Eye (tissue), 1 donor: ENCODE data around the gene C2.

Experiments
- DNase-seq: peaks from one replicate; pipeline ENCODE4 v3.0.0-alpha.2; 2015

C2 gene

DNA sequence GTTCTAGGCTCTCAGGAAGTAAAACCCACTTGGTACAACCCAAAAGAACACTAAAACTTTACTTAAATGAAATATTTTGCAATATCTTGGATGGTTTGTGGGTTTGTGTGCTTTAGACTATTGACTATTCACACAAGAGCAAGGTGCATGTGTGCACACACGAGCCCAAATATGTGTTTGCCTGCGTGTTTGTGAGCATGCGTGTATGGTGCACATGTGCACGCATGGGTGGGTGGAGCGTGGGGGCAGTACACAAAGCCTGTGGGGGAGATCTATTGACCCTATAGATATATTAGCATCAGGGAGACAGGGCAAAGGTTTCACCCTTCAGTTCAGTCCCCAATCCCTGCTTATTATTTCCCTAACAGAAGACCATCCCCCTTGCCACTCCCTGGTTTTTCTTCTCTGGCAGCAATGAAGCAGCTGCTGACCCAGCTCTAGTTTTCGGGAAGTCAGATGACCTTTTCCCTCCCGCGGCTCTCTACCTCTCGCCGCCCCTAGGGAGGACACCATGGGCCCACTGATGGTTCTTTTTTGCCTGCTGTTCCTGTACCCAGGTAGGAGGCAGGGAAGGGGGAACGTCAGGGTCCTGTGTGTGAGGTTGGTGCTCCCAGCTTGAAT, at the start of gene C2:
Gene C2 (plus strand): TSS at position 476 of the 621 bp plus-strand sequence. CDS start 36 bp downstream, at position 512.
- DNase-seq: no peak

DNA sequence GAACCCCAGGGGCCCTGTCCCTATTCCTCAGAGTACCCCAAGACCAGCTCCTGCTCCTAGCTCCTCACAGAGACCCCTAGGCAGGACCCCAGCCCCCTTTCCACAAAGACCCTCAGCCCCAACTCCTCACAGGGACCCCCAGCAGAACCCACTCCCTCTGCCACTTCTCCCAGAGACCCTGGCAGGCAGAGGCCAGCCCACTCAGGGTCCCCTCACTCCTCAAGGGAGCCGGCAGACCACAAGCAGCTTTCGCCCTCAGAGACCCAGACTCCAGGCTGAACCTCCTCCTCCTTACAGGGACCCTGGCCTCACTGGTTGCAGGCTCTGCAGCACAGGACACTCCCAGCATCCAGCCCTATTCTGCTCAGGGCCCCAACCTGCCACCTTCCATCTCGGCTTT, 49.3 kb upstream of the C2 start:
- no peak for DNase-seq

DNA sequence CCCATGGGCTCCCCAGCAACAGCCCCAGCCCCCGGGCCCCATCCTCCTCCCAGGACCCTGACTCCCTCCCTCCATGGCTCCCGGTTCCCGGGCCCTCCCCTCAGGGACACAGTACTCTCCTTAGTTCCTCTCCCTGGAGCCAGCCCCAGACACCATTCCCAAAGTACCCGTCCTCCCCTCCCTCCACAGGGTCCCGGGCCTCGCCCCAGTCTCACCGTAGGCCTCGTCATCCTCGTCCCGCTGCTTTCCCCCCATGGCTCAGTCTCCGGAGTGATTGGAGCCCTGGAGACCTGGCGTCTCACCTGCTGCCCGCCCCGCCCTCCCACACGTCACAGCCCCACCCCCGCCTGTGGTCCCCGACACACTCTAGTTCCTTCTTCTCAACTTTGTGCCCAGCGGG, 48.8 kb upstream of the C2 start, which contains the start of gene SLC44A4:
Gene SLC44A4 (minus strand): TSS at position 272 of the 400 bp plus-strand sequence. CDS start 17 bp downstream, at position 255.
- DNase-seq: no peak

DNA sequence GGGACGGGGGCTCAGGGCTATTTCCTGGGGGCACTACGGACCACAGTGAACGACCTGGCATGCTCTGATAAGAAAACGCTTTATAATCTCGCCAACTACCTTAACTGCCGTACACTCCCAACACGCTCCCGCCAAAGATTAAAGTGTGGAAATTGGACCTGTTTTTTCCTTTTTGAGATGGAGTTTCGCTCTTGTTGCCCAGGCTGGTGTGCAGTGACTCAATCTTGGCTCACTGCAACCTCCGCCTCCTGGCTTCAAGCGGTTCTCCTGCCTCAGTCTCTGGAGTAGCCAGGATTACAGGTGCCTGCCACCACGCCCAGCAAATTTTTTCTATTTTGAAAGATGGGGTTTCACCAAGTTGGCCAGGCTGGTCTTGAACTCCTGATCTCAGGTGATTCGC, 48.4 kb upstream of the C2 start:
- no peak for DNase-seq

DNA sequence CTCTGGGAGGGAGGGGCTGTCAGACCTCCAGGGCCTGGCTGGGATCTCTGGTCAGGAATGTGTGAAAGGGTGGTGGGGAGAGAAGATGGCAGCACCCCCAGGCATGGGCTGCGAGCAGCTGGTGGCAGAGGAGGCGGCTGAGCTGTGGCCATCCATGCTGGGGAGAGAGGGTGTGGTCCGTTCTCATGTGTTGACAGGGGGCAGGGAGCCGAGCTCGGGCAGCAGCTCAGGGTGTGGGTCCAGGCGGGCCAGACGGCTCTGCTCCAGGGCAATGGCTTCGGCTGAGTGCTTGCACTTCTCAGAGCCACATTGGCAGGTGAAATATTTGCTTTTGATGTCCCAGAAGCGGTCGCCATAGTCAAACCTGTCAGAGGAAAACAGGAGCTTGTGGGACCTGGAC, 47.6 kb upstream of the C2 start:
- no peak for DNase-seq

DNA sequence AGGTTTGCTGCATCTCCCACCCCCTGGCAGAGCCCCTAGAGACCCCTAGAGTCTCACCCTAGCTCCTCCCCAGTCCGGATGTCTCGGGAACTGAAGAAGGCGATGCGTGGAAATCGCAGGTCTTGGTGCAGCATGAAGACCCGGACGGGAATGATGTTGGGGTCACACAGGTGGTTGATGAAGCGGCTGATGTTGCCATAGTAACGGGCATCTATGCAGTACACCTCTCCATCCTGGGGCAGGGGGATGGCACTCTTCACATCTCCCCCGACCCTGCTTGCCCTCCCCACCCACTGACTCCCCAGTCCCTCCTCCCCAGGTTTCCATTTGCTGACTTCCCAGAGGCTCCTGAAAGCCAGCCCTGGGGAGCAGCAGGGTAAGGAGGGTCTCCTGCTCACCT, 46.9 kb upstream of the C2 start:
- no peak for DNase-seq

DNA sequence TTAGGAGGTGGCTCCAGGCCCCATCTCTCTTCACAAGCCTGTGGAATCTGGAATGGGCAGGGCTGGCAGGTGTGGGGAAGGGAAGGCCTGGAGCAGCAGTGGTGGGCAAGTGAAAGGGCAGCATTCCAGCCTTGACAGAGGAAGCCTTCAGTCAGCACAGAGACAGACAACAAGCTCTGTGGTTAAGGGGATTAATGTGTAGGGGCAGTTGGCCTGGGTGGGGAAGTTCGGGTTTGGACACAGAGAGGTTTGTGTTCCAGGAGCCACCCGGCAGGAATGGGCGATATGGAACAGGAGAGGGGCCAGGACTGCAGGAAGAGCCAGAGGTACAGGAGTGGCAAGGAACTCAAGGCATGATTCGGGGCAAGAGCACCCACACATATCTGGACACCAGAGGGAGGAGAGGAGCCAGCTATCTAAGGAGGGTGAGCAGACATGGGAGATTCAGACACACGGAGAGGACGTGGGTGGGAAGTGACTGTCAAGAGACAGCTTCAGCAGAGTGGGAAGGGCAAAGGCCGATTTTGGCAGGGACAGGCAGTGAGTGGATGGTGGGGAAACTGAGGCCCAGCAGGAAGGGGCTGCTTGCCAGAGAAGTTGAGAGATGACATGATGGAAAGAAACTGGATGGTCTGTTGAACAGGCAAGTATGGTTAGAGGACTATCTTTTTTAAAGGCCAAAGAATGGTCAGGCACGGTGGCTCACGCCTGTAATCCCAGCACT, 46.2 kb upstream of the C2 start:
- DNase-seq: no peak

DNA sequence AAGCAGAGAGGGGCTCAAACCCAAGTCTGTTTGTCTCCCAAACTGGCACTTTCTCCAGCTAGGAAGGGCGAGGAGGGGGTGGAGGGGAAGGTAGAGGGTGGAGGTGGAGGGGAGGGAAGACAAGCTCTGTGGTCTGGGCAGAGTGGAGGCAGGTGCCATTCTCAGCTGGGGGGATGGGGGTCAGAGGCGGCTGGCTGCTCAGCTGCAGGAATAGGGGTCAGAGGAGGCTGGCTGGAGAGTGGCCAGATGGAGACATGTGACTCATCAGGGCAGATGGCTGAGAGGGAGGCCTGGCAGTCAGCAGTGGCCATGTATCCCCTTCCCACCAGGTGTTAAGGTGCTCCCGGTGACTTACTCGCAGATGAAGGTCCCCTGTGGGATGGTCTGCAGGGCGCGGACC, 45.2 kb upstream of the C2 start:
- DNase-seq: no peak

DNA sequence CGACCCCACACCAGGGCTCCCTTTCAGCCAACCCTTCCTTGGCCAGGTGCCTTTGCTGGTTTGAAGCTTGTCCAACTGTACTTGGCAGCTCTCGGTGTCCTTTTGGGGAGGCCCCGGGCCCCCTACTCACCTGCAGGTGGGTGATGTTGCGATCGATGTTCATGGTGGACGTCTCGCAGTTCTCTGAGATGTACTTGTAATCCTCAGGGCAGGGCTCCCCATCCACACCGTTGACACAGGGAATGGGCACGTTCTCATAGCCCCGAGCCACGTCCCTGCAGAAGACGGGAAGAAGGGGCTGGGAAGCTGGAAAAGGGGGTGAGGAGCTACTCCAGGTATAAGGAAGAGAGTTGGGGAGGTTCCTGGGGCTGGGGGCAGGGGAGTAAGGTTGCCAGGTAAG, 43.8 kb upstream of the C2 start:
- DNase-seq: no peak

DNA sequence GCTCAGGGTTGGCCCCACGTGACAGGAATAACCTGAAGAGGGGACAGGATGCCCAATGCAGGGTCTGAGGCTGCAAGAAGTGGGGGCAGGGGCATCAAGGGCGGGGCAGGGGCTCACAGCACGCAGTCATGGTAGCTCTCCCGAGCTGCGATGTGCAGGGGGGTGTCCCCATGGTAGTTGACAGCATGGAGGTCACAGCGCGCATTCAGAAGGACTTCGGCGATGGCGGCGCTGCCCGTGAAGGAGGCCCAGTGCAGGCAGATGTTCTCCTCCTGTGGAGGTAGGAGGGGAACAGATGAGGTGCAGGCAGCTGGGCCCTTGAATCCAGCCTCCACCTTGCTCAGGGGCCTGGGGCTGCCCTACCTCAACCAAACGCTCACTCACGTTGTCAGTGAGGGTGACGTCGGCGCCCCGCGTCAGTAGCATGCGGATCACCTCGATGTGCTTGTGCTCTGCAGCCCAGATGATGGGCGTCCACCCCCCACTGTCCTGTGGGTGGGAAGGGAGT, 42.9 kb upstream of the C2 start:
- no peak for DNase-seq

DNA sequence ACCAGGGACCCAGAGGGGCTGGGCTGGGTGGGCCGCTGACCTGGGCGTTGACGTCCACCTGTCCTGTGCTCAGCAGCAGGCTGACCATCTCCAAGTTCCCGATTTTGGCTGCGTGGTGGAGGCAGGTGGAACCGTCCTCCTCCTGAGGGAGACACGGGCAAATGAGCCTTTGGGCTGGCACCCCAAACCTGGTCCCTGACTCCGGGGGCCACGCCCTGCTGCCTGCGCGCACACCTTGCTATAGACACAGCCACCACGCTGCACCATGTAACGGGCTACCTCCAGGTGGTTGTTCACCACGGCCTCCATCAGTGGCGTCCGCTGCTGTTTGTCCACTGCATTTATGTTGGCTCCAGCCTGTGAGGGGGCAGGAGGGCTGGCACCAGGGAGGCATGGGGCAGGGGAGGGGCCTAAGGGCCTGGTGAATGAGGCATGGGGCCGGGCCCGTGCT, 41.0 kb upstream of the C2 start:
- DNase-seq: no peak

DNA sequence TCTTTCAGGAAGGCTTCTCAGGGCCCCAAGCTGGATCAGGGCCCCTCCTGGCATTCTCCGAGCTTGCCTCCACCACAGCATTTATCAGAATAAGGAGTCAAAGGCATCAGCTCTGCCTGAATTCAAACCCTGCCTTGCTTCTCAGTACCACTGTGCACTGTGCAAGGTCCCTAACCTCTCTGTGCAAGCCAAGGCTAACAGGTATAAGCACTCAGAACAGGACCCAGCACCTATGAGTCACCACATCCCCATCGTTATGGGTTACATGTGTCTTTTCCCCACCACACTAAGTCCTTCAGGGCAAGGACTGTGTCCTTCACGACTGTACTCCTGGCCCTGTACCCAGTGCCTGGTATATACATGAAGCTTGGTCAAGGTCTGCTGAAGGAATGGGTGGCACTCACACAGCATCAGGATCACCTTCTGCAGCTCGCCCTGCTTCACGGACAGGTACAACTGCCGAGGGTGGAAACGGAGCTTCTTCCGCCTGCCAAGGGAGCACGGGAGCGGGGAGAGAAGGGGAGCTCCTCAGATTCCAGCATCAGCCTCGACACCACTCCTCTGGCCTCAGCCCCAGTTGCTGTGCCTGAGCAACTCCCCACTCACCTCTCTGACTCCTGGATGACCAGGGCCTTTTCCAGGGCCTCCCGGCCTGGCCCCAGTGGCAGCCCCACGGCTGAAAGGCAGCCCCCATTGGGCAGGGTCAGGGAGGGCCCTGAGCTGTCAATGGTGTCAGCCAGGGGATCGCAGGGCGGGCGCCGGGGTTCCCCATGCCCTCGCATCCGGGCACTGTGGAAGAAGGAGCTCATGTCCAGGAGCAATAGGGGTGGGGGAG, 40.1 kb upstream of the C2 start:
- DNase-seq: no peak

DNA sequence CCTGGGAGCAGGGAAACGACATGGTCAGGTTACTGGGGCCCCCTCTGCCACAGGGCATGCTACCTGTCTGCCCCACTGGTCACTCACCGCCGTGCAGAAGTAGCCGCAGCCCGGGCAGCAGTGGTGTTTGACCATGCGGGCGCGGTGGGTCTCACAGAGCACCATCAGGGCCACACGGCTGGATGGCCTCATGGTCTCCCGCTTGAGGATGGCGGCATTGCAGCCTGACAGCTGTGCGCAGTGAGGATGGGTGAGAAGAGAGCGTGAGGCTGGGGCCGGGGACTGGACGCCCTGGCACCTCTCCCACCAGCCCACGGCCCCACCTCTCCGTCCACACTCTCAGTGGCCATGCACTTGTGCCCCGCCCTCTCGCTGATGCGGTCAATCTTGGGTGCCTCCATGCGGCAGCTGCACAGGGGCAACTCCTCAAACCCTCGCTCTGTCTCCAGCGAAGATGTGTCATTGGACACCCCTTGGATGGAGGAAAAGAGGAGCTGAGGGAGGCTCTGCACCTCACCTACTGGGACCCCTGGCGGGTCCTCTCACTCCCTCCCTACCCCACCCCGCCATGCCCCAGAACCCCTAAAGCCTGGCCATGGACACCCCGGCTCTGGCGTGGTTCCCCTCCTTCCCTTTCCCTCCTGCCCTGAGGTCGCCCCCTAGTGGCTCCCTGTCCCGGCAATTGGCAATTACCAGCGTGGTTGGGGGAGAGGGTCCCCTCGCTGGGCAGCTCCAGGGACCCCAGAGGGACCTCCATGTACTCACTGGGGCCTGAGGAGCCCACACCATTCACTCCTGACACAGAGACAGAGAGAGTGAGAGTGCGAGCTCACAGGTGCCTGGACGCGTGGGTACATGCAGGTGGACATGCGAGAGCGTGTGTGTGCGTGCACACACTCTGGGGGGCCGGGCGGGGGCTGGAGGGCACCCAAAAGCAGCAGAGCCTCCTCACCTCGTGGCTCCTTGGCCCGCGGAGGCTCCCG, 39.0 kb upstream of the C2 start:
- DNase-seq: peak; percentile 50

DNA sequence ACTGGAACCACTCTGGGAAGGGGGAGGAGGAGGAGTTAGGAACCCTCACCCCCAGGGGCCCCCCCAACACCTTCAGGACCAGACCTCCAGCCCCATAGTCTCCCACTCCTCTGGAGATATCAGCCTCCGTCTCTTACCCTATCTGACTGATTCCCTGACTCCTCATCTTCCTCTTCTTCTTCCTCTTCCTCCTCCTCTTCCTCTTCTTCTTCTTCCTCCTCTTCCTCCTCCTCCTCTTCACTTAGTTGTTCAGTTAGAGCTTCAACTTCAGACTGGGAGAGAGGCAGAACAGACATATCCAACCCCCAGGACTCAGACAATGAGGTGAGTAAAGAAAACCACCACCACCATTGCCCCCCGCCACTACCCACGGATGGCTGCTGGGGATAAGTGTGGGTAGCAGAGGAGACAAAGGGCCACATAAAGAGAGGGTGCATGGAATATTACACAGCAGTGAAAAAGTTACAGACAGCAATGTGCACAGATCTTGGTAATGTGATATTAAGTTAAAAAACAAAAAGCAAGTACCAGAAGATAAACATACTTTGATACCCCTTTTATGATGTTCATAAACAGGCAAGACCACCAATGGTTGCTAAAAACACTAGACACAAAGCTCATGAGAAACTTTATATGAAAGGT, 38.1 kb upstream of the C2 start:
- no peak for DNase-seq

DNA sequence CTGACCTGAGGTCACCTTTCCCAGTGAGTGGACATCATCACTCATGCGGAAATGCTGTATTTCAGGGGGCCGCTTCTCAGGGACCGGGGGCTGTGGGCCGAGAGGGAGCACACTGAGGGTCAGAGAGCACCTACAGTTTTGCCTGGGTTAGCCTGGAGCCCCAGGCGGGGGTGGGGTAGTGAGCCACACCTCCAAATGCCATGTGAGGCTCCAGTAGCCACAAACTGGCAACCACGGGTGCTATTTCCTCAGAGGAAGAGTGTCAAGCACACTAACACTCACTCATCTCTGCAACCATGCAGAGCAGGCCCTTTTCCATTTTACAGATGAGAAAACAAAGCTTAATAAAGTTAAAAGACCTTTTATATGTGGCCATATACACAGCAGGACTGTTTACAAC, 34.7 kb upstream of the C2 start:
- no peak for DNase-seq

DNA sequence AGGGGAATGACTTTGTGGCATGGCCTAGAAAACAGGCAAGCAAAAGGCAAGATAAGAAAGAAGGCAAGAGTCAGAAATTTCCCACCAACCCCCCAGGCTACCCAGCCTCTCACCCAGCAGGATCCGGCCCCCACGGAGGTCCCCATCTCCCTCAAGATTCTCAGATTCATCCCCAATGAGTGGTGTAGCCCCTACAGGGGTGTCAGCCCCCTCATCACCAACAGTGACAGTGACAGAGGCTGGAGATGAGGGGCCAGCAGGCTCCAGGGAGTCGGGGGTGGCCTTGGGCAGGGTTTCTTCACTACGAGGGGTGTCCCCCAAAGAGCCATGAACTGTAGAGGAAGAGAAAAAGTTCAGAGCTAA, 31.0 kb upstream of the C2 start:
- DNase-seq: no peak

DNA sequence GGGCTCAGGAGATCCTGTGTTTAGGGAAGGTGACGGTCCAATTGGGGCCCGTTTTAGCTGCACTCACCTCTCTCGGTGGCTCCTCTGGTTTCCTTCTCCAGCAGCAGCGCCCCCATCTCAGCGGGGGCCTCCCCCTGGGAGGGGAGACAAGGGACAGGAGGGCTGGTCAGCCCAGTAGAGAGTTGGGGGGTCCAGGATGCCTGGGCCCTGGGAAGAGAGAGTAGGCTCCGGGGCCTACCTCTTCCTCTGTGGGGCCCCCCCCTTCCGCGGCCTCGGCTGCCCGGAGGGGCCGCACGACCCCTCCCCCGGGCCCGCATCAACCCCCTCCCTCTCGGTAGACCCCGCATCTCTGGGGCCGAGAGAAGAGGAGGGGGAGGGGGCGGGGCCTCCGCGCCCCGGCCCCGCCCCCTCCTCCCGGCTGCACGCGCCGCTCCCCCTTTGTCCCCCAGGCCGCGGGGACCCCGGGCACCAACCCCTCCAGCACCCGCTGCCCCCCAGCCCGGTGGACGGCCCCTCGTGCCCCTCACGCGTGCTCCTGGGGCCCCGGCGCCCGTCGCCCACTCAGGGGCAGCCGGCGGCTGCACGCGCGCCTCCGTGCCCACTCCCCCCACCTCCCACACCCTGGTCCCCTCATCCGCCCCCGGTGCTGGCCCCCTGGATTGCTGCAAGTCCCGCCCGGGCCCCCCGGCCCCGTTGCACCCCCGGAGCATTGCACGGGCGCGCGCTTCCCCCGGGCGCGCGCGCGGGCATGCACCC, 30.5 kb upstream of the C2 start:
- DNase-seq: no peak

DNA sequence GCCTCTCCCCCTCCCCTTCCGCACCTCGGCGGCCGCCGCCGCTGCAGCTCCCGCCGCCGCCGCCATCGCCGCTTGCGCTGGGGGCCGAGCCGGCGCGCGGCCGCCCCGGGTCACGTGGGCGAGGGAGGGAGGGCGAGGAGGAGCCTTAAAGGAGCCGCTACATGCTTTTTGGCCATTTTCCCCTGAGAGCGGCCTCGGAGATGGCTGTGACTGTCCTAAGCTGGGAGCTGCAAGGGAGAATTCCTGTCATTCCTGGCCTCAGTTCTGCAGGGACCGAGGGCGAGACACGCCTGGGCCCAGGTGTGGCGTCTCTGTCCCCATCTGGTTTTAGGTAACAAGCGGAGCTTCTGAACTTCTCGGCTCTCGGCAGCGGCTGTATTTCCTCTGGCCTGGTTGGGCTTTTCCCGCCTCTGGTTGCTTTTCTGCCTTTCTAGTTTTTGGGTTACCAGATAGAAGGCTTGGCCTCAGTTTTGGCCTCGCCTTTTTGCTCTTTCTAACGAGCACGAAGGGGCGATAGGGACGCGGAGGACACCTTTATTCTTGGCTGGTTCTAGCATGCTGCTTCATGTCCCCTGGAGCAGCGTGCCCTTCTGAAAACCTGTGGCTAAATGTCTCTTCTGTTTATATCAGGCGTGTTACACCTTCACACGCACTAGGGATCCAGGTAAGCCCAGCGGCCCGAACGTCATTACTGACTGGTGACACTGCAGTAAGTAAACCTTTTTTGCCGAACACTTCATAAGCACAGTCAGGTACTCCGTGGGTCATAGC, 29.7 kb upstream of the C2 start, which contains the start of gene EHMT2:
Gene EHMT2 (minus strand): TSS at position 87 of the 771 bp plus-strand sequence. CDS start 21 bp downstream, at position 66.
- peak; percentile 95 for DNase-seq

DNA sequence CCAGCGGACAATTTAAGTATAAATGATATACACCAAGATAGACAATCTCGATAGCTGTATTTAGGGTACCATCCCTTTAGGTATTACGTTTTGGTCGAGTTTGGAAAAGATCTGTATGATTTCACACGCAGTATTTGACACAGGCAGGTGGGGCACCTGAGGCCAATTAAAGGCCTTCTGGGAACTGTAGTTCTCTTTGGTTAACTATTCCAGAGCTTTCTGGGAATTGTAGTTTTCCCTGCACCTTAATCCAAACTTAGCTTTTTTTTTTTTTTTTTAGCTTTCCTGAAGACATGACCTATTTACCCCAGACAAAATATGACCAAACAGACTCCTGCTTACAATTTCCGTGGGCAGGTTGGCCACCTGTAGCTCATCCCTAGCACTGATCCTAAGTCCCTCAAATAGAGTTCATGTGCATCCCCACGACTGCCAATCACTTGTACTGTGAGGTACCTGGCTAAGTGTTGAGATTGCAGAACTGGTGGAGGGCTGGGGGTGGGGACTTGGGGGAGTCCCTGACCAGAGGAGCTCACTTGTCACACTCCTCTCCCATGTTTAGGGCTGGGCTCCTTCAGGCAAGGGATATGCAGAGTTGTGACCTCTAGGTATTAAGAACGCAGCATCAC, 29.0 kb upstream of the C2 start:
- peak; percentile 77 for DNase-seq

DNA sequence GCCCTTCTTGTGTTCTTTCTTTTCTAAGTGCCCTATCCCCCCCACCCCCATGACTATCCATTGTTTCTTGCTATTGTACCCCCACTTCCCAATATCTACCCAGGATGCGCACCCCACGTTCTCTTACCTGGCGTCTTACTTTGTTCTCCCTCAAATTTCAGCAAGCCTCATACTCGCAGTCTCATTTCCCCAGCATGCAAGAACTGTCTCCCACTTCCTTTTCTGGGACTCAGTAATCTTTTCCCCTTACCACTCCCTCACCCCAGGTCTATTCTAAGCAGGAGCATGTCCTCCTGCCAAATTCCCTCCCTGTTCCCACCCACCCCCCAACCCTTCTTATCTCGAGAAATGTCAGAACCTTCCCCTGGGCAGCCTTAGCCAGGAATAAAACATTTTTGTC, 28.3 kb upstream of the C2 start:
- DNase-seq: no peak
